Adrenal gland (tissue), 12 donors: ENCODE data around the gene GPR50. TPM values are rescaled to one million over a fixed set of nuclear protein-coding genes. Genes with fewer than 3 reads are reported as not detected.

Experiments
- DNase-seq, 7 donors: peaks; one replicate each; pipeline ENCODE4 v3.0.0-alpha.2; 2019 to 2020
- H3K27ac ChIP-seq, 5 donors: fragments of 200-600 bp; sonication (generic) in 4 of 5; 1 replicate in 3 of 5; 2 replicates in 2 of 5; pipeline versions ENCODE4 v1.5.1 to v1.8.0; 2016 to 2020; ENCODE audit warnings: mild to moderate bottlenecking in 1 of 5
- H3K27me3 ChIP-seq: fragments of 200-600 bp; 2 replicates; pipeline ENCODE4 v1.8.0; 2021
- H3K36me3 ChIP-seq, 2 donors: fragments of 200-600 bp; replicated peaks in 1 of 2; 1 replicate in 1 of 2; 2 replicates in 1 of 2; pipeline versions ENCODE4 v1.5.1 to v1.8.0; 2018 to 2022
- H3K4me1 ChIP-seq, 2 donors: fragments of 200-600 bp; replicated peaks in 1 of 2; 1 replicate in 1 of 2; 2 replicates in 1 of 2; pipeline versions ENCODE4 v1.5.1 to v1.8.0; 2018 to 2021
- H3K4me3 ChIP-seq, 4 donors: fragments of 200-600 bp; sonication (generic) in 3 of 4; one replicate each; pipeline ENCODE4 v1.5.1; 2016 to 2018
- H3K9me3 ChIP-seq, 3 donors: fragments of 200-600 bp; sonication (generic) in 1 of 3; replicated peaks in 1 of 3; 1 replicate in 2 of 3; 2 replicates in 1 of 3; pipeline versions ENCODE4 v1.5.1 to v1.8.0; 2016 to 2021
- CTCF ChIP-seq, 6 experiments: fragments of 450-650 bp in 4 of 6; fragments of 200-600 bp in 2 of 6; sonication (generic) in 1 of 6; IDR thresholded peaks; 1 replicate in 5 of 6; 2 replicates in 1 of 6; pipeline versions ENCODE4 v1.5.1 to v1.8.0; 2016 to 2021; ENCODE audit warnings: antibody characterized with exemption in 6 of 6, mild to moderate bottlenecking in 2 of 6, moderate library complexity in 1 of 6
- POLR2A ChIP-seq, 2 donors: fragments of 450-650 bp; IDR thresholded peaks; one replicate each; pipeline ENCODE4 v1.6.1; 2017; ENCODE audit warnings: antibody characterized with exemption in 2 of 2, mild to moderate bottlenecking in 2 of 2, moderate library complexity in 1 of 2
- WGBS, 4 donors: extraction: QIAGEN DNeasy Blood & Tissue Kit in 2 of 4; methylation state at CpG; one replicate each; pipeline versions ENCODE4 v1.1.5 to v1.1.7; 2013 to 2017; 5-methylcytosine and 5-hydroxymethylcytosine counted together
- intact Hi-C, 2 donors: fragments of 100-400 bp; cut with DNase I; formaldehyde crosslinking; loops; one replicate each; pipeline versions ENCODE4 v1.14.1 to v1.15.0; 2022 to 2023
- polyA plus RNA-seq, 3 donors: library from polyadenylated mRNA; stranded (reverse); fragments of 200-250 nt in 2 of 3; fragments of 350-450 nt in 1 of 3; fragmentation: Illumina TruSeq in 1 of 3; extraction: RNeasy Lipid Tissue Mini Kit (QIAGEN cat#74804) in 1 of 3; gene quantifications; one replicate each; pipeline ENCODE4 v1.2.3, GENCODE V29; 2013 to 2014
- total RNA-seq, 9 donors: library from RNA; depleted of rRNA in 4 of 9; stranded (reverse); fragments of >200 nt in 4 of 9; fragments of 120-200 nt in 1 of 9; fragmentation: NEBNext Ultra II Directional in 1 of 9; extraction: Animal tissue kit (Norgen Biotek cat#: 25700) in 1 of 9; gene quantifications; one replicate each; pipeline versions ENCODE4 v1.1.0 to v1.2.4, GENCODE V29; 2013 to 2023
- donor health status: healthy with polysubstance abuse.
- donor health status: Bipolar disorder and iron deficiency.
- donor health status: DM: yes; HTN: yes; CAD: no.
- donor health status: DM: no; HTN: no; CAD: no.
- donor health status: DM: no; HTN: no; CAD: no.
- donor health status: DM: yes; HTN: yes; CAD: no.

The GPR50 gene
- total and polyA plus RNA-seq, 12 donors, result 0.06 to 0.40 TPM; not detected in 10

GRCh38 chrX:151153667-151154066, 22.7 kb upstream of the GPR50 start:
- Histone ChIP-seq H3K4me3 (no peak overlapping the region), H3K9me3 (no peaks in the 10 kb centered on the region), H3K27me3 (no peaks in the 10 kb centered on the region), H3K27ac (no peak overlapping the region), H3K4me1 (no peaks in the 10 kb centered on the region), H3K36me3 (no peaks in the 10 kb centered on the region)
- no peak for TF ChIP-seq POLR2A (IDR thresholded peaks at IDR 0.05)
- no peak for TF ChIP-seq CTCF (IDR thresholded peaks at IDR 0.05)
- 31 to 53% (median 42%) methylated on average over 4 to 6 of the region's 6 CpGs for WGBS, 4 donors
- DNase-seq, result no peak
- intact Hi-C loops, result loop anchor here in 1 of 2 donors (5.0 kb wide), 2 partner anchors 204 to 529 kb away; no protein-coding TSS in a partner anchor

GRCh38 chrX:151155234-151155633, 21.1 kb upstream of the GPR50 start:
- no peaks in the 10 kb centered on the region for H3K4me1 ChIP-seq
- 34 to 52% (median 46%) methylated on average over 4 of the region's 4 CpGs for WGBS, 4 donors
- DNase-seq, result no peak
- no peaks in the 10 kb centered on the region for H3K9me3 ChIP-seq
- TF ChIP-seq CTCF (IDR thresholded peaks at IDR 0.05) (no peak), POLR2A (IDR thresholded peaks at IDR 0.05) (no peak)
- no peaks in the 10 kb centered on the region for H3K27me3 ChIP-seq
- no peak overlapping the region for H3K27ac ChIP-seq
- intact Hi-C loops, result no loop called here
- no peak overlapping the region for H3K4me3 ChIP-seq
- H3K36me3 ChIP-seq, result no peaks in the 10 kb centered on the region

- no peaks in the 10 kb centered on the region for H3K36me3 ChIP-seq
- intact Hi-C loops, result no loop called here
- no peak for TF ChIP-seq POLR2A (IDR thresholded peaks at IDR 0.05)
- TF ChIP-seq CTCF (IDR thresholded peaks at IDR 0.05), result no peak
- H3K4me3 ChIP-seq, result no peak overlapping the region
- 61 to 81% (median 76%) methylated on average over 3 to 4 of the region's 4 CpGs for WGBS, 4 donors
- no peak overlapping the region for H3K27ac ChIP-seq
- no peak for DNase-seq
- peaks cover 13% of the 10 kb centered on the region for H3K27me3 ChIP-seq
- H3K9me3 ChIP-seq, result no peaks in the 10 kb centered on the region
- no peaks in the 10 kb centered on the region for H3K4me1 ChIP-seq
Measured at GRCh38 chrX:151161690-151162089, 14.7 kb upstream of the GPR50 start.

- Histone ChIP-seq H3K36me3 (no peaks in the 10 kb centered on the region), H3K4me3 (no peak overlapping the region), H3K27ac (no peak overlapping the region), H3K27me3 (peaks cover 25% of the 10 kb centered on the region), H3K4me1 (no peaks in the 10 kb centered on the region), H3K9me3 (no peaks in the 10 kb centered on the region)
- WGBS, 4 donors, result 60 to 71% (median 64%) methylated on average over 7 of the region's 7 CpGs
- intact Hi-C loops, result no loop called here
- DNase-seq, result no peak
- TF ChIP-seq CTCF (IDR thresholded peaks at IDR 0.05), result no peak
- TF ChIP-seq POLR2A (IDR thresholded peaks at IDR 0.05), result no peak
Measured at GRCh38 chrX:151167791-151168345, 8.5 kb upstream of the GPR50 start.
